ENCODE measurements around the gene TNNT2. TPM values are rescaled to one million over a fixed set of nuclear protein-coding genes. Genes with fewer than 3 reads are reported as not detected.

Gene TNNT2
- total and polyA plus RNA-seq, 2 of the 13 experiments (the other 11 are each of a cell fraction or from before 2014, with no cell fraction given): 0.20 to 0.63 TPM

- TF ChIP-seq HMGA1 (CRISPR knock-in tag; conservative IDR thresholded peaks at IDR 0.05) (no peak), ZNF660 (CRISPR knock-in tag; IDR thresholded peaks at IDR 0.05; ENCODE audit: borderline replicate concordance, low read depth) (no peak), HOXA3 (CRISPR knock-in tag; IDR thresholded peaks at IDR 0.05) (no peak)
Observed at GRCh38 chr1:201371276-201371675, 6.2 kb downstream of the TNNT2 start (continued).

- Histone ChIP-seq H3K4me2 (ENCODE audit: low read depth, low read length) (no peak overlapping the region), H3K4me1 (ENCODE audit: insufficient read depth, low read length) (no peaks in the 10 kb centered on the region), H4K20me1 (ENCODE audit: insufficient read depth, low read length) (no peaks in the 10 kb centered on the region), H3K27ac (ENCODE audit: extremely low read length, insufficient read depth, low read length) (no peak overlapping the region), H3K9me3 (ENCODE audit: low read length) (no peaks in the 10 kb centered on the region), H3K9ac (ENCODE audit: insufficient read depth, low read depth, low read length) (no peak overlapping the region), H3K36me3 (replicated peaks in 1 of 2; ENCODE audit: control insufficient read depth in 1 of 2, insufficient read depth in 2 of 2, low read length in 2 of 2) (no peaks in the 10 kb centered on the region), H2AFZ (ENCODE audit: low read length) (no peak overlapping the region), H3K79me2 (ENCODE audit: insufficient read depth, low read length) (no peaks in the 10 kb centered on the region), H3K27me3 (ENCODE audit: control insufficient read depth in 1 of 2, insufficient read depth in 2 of 2, low read length in 2 of 2) (peaks cover 10 to 55% of the 10 kb centered on the region in 2 experiments; a peak in 4 of 5 replicates), H3K4me3 (replicated peaks in 1 of 3; ENCODE audit: insufficient read depth in 1 of 3, low read depth in 2 of 3, low read length in 3 of 3) (no peak overlapping the region)
- no TSS peak for BruUV-seq (replicated peaks)
- FAIRE-seq (no peak), DNase-seq (ENCODE audit: low spot score) (no peak), ATAC-seq (no peak)
- POLR2A ChIA-PET: no interaction called here
- TF ChIP-seq HMGXB3 (CRISPR knock-in tag; IDR thresholded peaks at IDR 0.05; ENCODE audit: borderline replicate concordance): no peak
- no peak for TF ChIP-seq NR1H2 (CRISPR knock-in tag; IDR thresholded peaks at IDR 0.05; ENCODE audit: borderline replicate concordance, low read depth)
- no peak for TF ChIP-seq XBP1 (CRISPR knock-in tag; IDR thresholded peaks at IDR 0.05)
- no peak for TF ChIP-seq ZBTB42 (CRISPR knock-in tag; IDR thresholded peaks at IDR 0.05)
- TF ChIP-seq ZNF703 (CRISPR knock-in tag; IDR thresholded peaks at IDR 0.05; ENCODE audit: borderline replicate concordance): no peak
- no peak for TF ChIP-seq ZNF761 (CRISPR knock-in tag; conservative IDR thresholded peaks at IDR 0.05)
- 0% methylated on average over 3 of the region's 3 CpGs for WGBS (ENCODE audit: low lambda C conversion rate)
- in situ Hi-C loops (cut with HindIII; ENCODE audit: extremely low pct_ligation_motif_present, low pct_unique_long_range_greater_than_20kb) (no loop called here), intact Hi-C loops (cut with micrococcal nuclease; ENCODE audit: unreplicated experiment) (no loop called here)
- CTCF ChIA-PET (ENCODE audit: low intra/inter-chr PET ratio, low total read pairs): no interaction called here
Observed at GRCh38 chr1:201370500-201370899, 7.0 kb downstream of the TNNT2 start.
